GM10266 (cell line): ENCODE results near the gene TSPAN7.

Experiments used
- DNase-seq: peaks from one replicate; pipeline ENCODE4 v3.0.0; 2012; ENCODE audit errors: extremely low spot score
- TF ChIP-seq, protein P1 (sequence below): IDR thresholded peaks from 2 replicates; pipeline ENCODE4 v1.5.1; 2012; ENCODE audit warnings: mild to moderate bottlenecking, low read depth; ENCODE audit not compliant: control insufficient read depth, insufficient read depth; ENCODE audit errors: missing control alignments

TSPAN7 gene

DNA sequence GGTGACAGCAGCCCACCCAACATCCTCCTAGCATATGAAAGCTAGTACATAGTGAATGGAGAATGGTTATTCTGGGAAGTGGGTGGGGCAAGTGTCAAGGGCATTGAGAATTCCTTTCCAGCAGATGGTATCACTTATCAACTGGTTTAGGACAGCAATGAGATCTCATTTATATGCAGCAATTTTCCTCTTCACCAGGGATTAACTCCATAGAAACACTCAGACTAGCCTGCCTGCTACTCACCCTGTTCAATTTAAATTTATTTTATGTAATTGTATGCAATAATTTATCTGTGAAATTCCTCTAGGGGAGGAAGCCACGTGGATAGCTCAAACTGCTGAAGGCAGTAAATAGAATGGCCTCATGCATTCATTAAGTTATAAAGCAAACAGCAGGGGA lies 138.4 kb downstream of the TSPAN7 start:
- TF ChIP-seq, protein P1, sequence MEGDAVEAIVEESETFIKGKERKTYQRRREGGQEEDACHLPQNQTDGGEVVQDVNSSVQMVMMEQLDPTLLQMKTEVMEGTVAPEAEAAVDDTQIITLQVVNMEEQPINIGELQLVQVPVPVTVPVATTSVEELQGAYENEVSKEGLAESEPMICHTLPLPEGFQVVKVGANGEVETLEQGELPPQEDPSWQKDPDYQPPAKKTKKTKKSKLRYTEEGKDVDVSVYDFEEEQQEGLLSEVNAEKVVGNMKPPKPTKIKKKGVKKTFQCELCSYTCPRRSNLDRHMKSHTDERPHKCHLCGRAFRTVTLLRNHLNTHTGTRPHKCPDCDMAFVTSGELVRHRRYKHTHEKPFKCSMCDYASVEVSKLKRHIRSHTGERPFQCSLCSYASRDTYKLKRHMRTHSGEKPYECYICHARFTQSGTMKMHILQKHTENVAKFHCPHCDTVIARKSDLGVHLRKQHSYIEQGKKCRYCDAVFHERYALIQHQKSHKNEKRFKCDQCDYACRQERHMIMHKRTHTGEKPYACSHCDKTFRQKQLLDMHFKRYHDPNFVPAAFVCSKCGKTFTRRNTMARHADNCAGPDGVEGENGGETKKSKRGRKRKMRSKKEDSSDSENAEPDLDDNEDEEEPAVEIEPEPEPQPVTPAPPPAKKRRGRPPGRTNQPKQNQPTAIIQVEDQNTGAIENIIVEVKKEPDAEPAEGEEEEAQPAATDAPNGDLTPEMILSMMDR = no peak

DNA sequence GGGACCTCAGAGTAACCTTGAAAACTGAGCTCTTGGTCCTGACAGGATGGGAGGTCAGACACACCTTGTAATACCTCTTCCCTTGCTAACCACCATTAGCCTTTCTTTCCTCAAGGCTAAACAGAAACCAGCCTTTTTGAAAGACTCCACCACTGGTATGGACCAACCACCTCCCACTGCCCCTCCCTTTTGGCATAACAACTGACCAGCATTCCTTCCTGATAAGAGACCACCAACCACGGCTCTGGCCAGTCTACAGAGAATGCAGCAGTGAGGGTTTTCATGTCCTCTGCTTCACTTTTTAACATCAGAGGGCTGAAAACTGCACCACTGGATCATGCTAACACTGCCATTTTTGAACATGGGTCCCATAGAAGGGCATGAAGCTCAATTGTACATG lies 139.7 kb downstream of the TSPAN7 start:
- TF ChIP-seq, protein P1 = no peak
- no peak for DNase-seq

More for the DNA sequence above, 138.4 kb downstream of the TSPAN7 start:
- no peak for DNase-seq

DNA sequence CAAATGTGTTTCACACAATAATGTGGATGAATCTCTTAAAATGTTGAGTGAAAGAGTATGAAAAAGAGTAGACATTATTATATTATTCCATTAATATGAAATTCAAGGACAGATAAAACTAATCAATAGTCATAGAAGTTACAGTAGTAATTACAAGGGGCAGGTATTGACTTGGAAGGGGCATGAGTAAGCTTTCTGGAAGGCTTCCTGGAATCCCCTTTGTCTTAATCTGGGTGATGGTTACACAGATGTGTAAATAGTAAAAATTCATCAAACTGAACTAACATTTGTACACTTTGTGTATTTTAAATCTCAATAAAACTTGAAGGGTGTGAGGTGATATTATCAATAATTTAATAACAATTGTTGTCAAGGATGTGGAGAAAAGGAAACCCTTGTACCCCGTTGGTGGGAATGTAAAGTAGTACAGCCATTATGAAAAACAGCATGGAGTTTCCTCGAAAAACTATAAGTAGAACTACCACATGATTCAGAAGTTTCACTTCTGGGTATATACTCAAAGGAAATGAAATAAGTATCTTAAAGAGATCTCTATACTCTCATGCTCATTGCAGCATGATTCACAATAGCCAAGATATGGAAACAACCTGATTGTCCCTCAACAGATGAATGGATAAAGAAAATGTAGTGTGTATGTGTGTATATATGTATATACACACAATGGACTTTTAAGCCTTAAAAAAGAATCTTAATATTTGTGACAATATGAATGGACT lies 143.0 kb downstream of the TSPAN7 start:
- TF ChIP-seq, protein P1 = no peak
- DNase-seq = no peak

DNA sequence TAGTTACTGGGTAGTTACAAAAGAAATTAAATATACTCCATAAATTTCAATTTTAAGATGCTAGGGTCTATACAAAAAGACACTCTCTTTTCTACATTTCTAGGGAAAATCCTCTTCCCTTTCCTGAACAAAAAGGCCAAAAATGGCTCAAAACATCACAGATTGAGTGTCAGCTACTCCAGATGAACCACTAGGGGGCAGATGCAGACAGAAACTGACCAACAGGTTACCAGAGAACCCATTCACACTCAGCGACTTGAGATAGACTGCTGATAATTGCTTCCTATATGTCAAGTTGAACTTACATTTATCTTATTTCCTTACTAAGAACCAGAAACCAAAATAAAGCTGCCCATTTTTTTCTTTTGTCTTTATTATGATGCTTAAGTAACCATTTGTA lies 156.5 kb downstream of the TSPAN7 start:
- TF ChIP-seq, protein P1 = peak; percentile 44
- peak; percentile 10 for DNase-seq

DNA sequence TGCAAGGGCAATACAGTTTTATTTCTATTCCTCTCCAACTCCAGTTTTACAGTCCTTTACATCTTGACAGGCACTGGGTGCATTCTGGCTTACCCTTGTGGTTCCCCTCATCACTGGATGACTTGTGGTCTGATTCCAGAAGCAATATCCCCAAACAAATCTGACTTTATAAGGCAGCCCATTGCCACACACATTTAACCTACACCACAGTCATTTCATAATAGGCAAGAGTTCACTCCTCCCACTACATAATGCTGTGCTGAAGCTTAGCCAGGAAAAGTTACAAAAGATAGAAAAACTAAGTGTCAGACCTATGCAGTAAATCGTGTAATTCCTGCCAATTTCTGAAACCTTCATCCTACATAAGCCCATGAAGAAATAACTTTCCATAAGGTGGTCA lies 157.0 kb downstream of the TSPAN7 start:
- no peak for DNase-seq

DNA sequence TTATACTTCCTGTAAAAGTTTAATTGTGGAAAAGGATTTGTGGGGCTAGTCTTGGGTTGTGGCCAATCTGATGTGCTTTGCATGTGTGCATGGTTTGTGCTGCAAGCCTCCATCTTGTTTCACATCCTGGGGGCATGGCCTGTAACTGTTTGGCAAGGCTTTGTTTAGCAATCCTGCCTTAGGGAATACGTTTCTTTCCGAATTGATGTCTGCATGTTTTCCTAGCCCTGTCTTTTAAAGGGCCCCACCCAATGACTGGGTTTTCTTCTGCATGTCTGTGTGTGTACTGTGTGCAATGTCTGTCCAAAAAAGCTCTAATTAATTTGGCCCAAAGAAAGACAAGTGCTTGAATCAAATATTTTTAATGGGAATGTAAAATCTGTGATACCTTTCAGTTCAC lies 165.3 kb downstream of the TSPAN7 start:
- TF ChIP-seq, protein P1 = no peak
- no peak for DNase-seq

More for the DNA sequence above, 157.0 kb downstream of the TSPAN7 start:
- TF ChIP-seq, protein P1 = no peak

DNA sequence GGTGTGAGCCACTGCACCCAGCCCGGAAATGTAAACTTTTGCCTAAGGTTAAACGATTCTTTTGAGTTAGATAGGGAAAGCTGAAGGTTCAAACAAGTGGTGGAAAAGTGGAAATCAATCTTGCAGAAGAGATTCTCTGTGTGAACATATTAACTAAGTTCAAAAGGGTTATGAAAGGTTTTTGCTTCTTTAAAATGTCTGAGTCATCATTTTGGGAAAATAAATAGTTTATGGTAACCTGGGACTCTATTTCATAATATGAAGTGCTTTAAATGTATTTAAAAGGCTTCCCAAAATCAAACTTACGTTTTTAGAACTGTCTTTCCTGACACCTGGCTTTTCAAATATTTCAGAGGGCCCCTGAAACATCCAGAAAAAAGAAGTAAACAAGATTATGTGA lies 166.3 kb downstream of the TSPAN7 start:
- TF ChIP-seq, protein P1 = no peak
- DNase-seq = no peak
